ENCODE results near the gene DOCK3. TPM values are rescaled to one million over a fixed set of nuclear protein-coding genes. Genes with fewer than 3 reads are reported as not detected.

The DOCK3 gene
- total RNA-seq, 1 experiment from 2014 or later = 0.14 TPM

GRCh38 chr3:51004235-51004634 lies 329.5 kb downstream of the DOCK3 start:
- TF ChIP-seq CTCF (IDR thresholded peaks at IDR 0.05; ENCODE audit: unreplicated experiment) = no peak
- H3K4me1 Mint-ChIP-seq (ENCODE audit: insufficient read depth, unreplicated experiment) = no peaks in the 10 kb centered on the region
- intact Hi-C loops (cut with micrococcal nuclease) = no loop called here
- DNase-seq (ENCODE audit: unreplicated experiment) = no peak
- no TSS peak for BruUV-seq (replicated peaks)
- no peaks in the 10 kb centered on the region for H3K9me3 Mint-ChIP-seq (ENCODE audit: unreplicated experiment)
- no peak overlapping the region for H3K27ac Mint-ChIP-seq (ENCODE audit: low read depth, unreplicated experiment)
- no peaks in the 10 kb centered on the region for H3K36me3 Mint-ChIP-seq (ENCODE audit: insufficient read depth, unreplicated experiment)
- no peaks in the 10 kb centered on the region for H3K27me3 Mint-ChIP-seq (ENCODE audit: insufficient read depth, unreplicated experiment)
- H3K4me3 Mint-ChIP-seq (ENCODE audit: unreplicated experiment) = no peak overlapping the region
- CTCF ChIA-PET = interaction anchor here (0.5 kb wide), 1 partner anchor 381 kb away, joined by 3 read pairs; the partner anchor contains the start of gene MANF
- POLR2A ChIA-PET = no interaction called here

- ChIA-PET CTCF (interaction anchor here (0.9 kb wide), 1 partner anchor 76 kb away, joined by 5 read pairs; no protein-coding TSS in a partner anchor), POLR2A (interaction anchor here (0.6 kb wide), 1 partner anchor 213 kb away, joined by 5 read pairs; no protein-coding TSS in a partner anchor)
- intact Hi-C loops (cut with micrococcal nuclease) = no loop called here
- TF ChIP-seq CTCF (IDR thresholded peaks at IDR 0.05; ENCODE audit: unreplicated experiment) = no peak
- BruUV-seq (replicated peaks) = no TSS peak
- H3K36me3 Mint-ChIP-seq (ENCODE audit: insufficient read depth, unreplicated experiment) = no peaks in the 10 kb centered on the region
- H3K27me3 Mint-ChIP-seq (ENCODE audit: insufficient read depth, unreplicated experiment) = peaks cover 15% of the 10 kb centered on the region
- no peaks in the 10 kb centered on the region for H3K4me1 Mint-ChIP-seq (ENCODE audit: insufficient read depth, unreplicated experiment)
- DNase-seq (ENCODE audit: unreplicated experiment) = no peak
- no peak overlapping the region for H3K27ac Mint-ChIP-seq (ENCODE audit: low read depth, unreplicated experiment)
- peaks cover 8% of the 10 kb centered on the region for H3K9me3 Mint-ChIP-seq (ENCODE audit: unreplicated experiment)
- no peak overlapping the region for H3K4me3 Mint-ChIP-seq (ENCODE audit: unreplicated experiment)
These were observed 349.4 kb downstream of the DOCK3 start for GRCh38 chr3:51024121-51024520.

GRCh38 chr3:51024765-51025632 lies 350.3 kb downstream of the DOCK3 start:
- POLR2A ChIA-PET = no interaction called here
- no TSS peak for BruUV-seq (replicated peaks)
- Mint-ChIP-seq H3K4me3 (ENCODE audit: unreplicated experiment) (no peak overlapping the region), H3K9me3 (ENCODE audit: unreplicated experiment) (peaks cover 8% of the 10 kb centered on the region), H3K4me1 (ENCODE audit: insufficient read depth, unreplicated experiment) (no peaks in the 10 kb centered on the region), H3K27ac (ENCODE audit: low read depth, unreplicated experiment) (no peak overlapping the region), H3K36me3 (ENCODE audit: insufficient read depth, unreplicated experiment) (no peaks in the 10 kb centered on the region), H3K27me3 (ENCODE audit: insufficient read depth, unreplicated experiment) (peaks cover 15% of the 10 kb centered on the region)
- DNase-seq (ENCODE audit: unreplicated experiment) = peak; percentile 18
- intact Hi-C loops (cut with micrococcal nuclease) = no loop called here
- no peak for TF ChIP-seq CTCF (IDR thresholded peaks at IDR 0.05; ENCODE audit: unreplicated experiment)
- CTCF ChIA-PET = interaction anchor here (0.8 to 0.9 kb wide), 2 partner anchors 21 to 75 kb away, joined by 3 to 5 read pairs; no protein-coding TSS in a partner anchor

- intact Hi-C loops (cut with micrococcal nuclease) = no loop called here
These were observed 356.9 kb downstream of the DOCK3 start for GRCh38 chr3:51031666-51032065.

More at GRCh38 chr3:51031666-51032065, 356.9 kb downstream of the DOCK3 start:
- POLR2A ChIA-PET = no interaction called here
- Mint-ChIP-seq H3K4me3 (ENCODE audit: unreplicated experiment) (no peak overlapping the region), H3K27me3 (ENCODE audit: insufficient read depth, unreplicated experiment) (peaks cover 15% of the 10 kb centered on the region), H3K4me1 (ENCODE audit: insufficient read depth, unreplicated experiment) (no peaks in the 10 kb centered on the region), H3K27ac (ENCODE audit: low read depth, unreplicated experiment) (no peak overlapping the region), H3K36me3 (ENCODE audit: insufficient read depth, unreplicated experiment) (no peaks in the 10 kb centered on the region), H3K9me3 (ENCODE audit: unreplicated experiment) (no peaks in the 10 kb centered on the region)
- BruUV-seq (replicated peaks) = no TSS peak
- no peak for TF ChIP-seq CTCF (IDR thresholded peaks at IDR 0.05; ENCODE audit: unreplicated experiment)
- CTCF ChIA-PET = interaction anchor here (0.7 kb wide), 1 partner anchor 366 kb away, joined by 3 read pairs; no protein-coding TSS in a partner anchor
- no peak for DNase-seq (ENCODE audit: unreplicated experiment)
